ENCODE measurements around the gene C2CD4C. TPM values are rescaled to one million over a fixed set of nuclear protein-coding genes. Genes with fewer than 3 reads are reported as not detected.

The C2CD4C gene
- polyA plus RNA-seq, 1 donor from 2014 or later, result 21.4 TPM

- no peak overlapping the region for H3K27ac ChIP-seq (ENCODE audit: low read length)
- H3K27me3 ChIP-seq (ENCODE audit: insufficient read depth, low read depth, low read length), result no peaks in the 10 kb centered on the region
- no peak overlapping the region for H3K9ac ChIP-seq (ENCODE audit: low read length)
- H3K79me2 ChIP-seq (replicated peaks; ENCODE audit: insufficient read depth, low read length), result no peaks in the 10 kb centered on the region
- H4K20me1 ChIP-seq (ENCODE audit: insufficient read depth), result no peaks in the 10 kb centered on the region
- no peaks in the 10 kb centered on the region for H3K9me3 ChIP-seq (ENCODE audit: low read length)
- H3K36me3 ChIP-seq (ENCODE audit: insufficient read depth, low read length), result no peaks in the 10 kb centered on the region
- H3F3A ChIP-seq (ENCODE audit: insufficient read depth, low read length, poor library complexity, severe bottlenecking), result no peaks in the 10 kb centered on the region
- no peak overlapping the region for H3K4me3 ChIP-seq (ENCODE audit: low read length)
- no peaks in the 10 kb centered on the region for H3K9me2 ChIP-seq (ENCODE audit: insufficient read depth, low read length)
- TF ChIP-seq EP300 (conservative IDR thresholded peaks at IDR 0.05; ENCODE audit: poor library complexity, severe bottlenecking) (no peak), CTCF (IDR thresholded peaks at IDR 0.05; ENCODE audit: poor library complexity, severe bottlenecking) (no peak), MXI1 (conservative IDR thresholded peaks at IDR 0.05; ENCODE audit: poor library complexity, severe bottlenecking) (no peak), TAF1 (IDR thresholded peaks at IDR 0.05; ENCODE audit: low read depth) (no peak), SMC3 (conservative IDR thresholded peaks at IDR 0.05; ENCODE audit: poor library complexity) (no peak), REST (IDR thresholded peaks at IDR 0.05; ENCODE audit: borderline replicate concordance) (no peak), RAD21 (conservative IDR thresholded peaks at IDR 0.05) (no peak), EZH2 (IDR thresholded peaks at IDR 0.05; ENCODE audit: borderline replicate concordance, insufficient read depth, low read length, poor library complexity, severe bottlenecking) (no peak), POLR2AphosphoS5 (IDR thresholded peaks at IDR 0.05) (no peak)
- no peak overlapping the region for H3K4me2 ChIP-seq (ENCODE audit: low read length)
- no peak overlapping the region for H2AFZ ChIP-seq (ENCODE audit: low read depth, low read length)
Measured at GRCh38 chr19:392375-392970, 16.5 kb downstream of the C2CD4C start.

- H3K9me2 ChIP-seq (ENCODE audit: insufficient read depth, low read length), result no peaks in the 10 kb centered on the region
- no peaks in the 10 kb centered on the region for H3K79me2 ChIP-seq (replicated peaks; ENCODE audit: insufficient read depth, low read length)
- H3K27me3 ChIP-seq (ENCODE audit: insufficient read depth, low read depth, low read length), result no peaks in the 10 kb centered on the region
- H2AFZ ChIP-seq (ENCODE audit: low read depth, low read length), result no peak overlapping the region
- H3K9me3 ChIP-seq (ENCODE audit: low read length), result no peaks in the 10 kb centered on the region
- no peak overlapping the region for H3K4me3 ChIP-seq (ENCODE audit: low read length)
- H3K4me2 ChIP-seq (ENCODE audit: low read length), result no peak overlapping the region
- no peaks in the 10 kb centered on the region for H3F3A ChIP-seq (ENCODE audit: insufficient read depth, low read length, poor library complexity, severe bottlenecking)
- TF ChIP-seq EZH2 (IDR thresholded peaks at IDR 0.05; ENCODE audit: borderline replicate concordance, insufficient read depth, low read length, poor library complexity, severe bottlenecking), result no peak
- TF ChIP-seq SMC3 (conservative IDR thresholded peaks at IDR 0.05; ENCODE audit: poor library complexity), result no peak
- no peak for TF ChIP-seq TAF1 (IDR thresholded peaks at IDR 0.05; ENCODE audit: low read depth)
- TF ChIP-seq EP300 (conservative IDR thresholded peaks at IDR 0.05; ENCODE audit: poor library complexity, severe bottlenecking), result no peak
- H4K20me1 ChIP-seq (ENCODE audit: insufficient read depth), result no peaks in the 10 kb centered on the region
- no peak overlapping the region for H3K9ac ChIP-seq (ENCODE audit: low read length)
- no peak overlapping the region for H3K27ac ChIP-seq (ENCODE audit: low read length)
- H3K36me3 ChIP-seq (ENCODE audit: insufficient read depth, low read length), result no peaks in the 10 kb centered on the region
Measured at GRCh38 chr19:391726-392374, 17.1 kb downstream of the C2CD4C start.

Data from neural cell (in vitro differentiated cells).